GM19324 (cell line): ENCODE results near the gene DUSP1.

Experiments
- ATAC-seq: cut with Tn5 transposase; IDR thresholded peaks from one replicate; pipeline ENCODE4 v1.9.1; 2021; ENCODE audit warnings: mild to moderate bottlenecking, moderate library complexity; ENCODE audit not compliant: unreplicated experiment, low FRiP score

The DUSP1 gene

DNA sequence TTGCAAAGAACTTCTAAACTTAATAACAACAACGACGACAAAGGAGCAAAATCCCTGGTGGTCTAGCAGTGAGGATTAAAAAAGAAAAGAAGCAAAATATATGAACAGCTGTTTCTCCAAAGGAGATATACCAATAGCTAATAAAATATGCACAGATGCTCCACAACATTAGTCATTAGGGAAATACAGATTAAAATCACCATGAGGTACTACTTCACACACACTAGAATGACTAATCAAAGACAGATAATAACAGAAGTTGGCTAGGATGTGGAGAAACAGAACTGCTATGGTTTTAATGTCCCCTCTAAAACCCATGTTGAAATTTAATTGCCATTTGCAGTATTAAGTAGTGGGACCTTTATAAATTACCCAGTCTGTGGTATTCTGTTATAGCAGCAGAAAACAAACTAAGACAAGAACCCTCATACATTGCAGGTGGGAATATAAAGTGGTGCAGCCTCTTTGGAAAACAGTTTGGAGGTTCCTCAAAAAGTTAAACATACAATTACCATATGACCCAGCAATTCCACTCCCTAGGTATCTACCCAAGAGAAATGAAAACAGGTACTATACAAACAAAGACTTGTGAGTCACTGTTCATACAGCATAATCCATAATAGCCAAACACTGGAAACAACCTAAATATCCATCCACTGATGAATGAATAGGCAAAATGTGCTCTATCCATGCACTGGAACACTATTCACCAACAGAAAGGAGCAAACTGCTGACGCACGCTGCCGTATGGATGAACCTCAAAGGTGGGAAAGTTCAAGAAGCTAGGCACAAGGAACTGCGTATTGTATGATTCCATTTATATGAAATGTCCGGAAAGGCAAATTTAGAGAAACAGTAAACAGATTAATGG lies 11.4 kb upstream of the DUSP1 start:
- no peak for ATAC-seq

DNA sequence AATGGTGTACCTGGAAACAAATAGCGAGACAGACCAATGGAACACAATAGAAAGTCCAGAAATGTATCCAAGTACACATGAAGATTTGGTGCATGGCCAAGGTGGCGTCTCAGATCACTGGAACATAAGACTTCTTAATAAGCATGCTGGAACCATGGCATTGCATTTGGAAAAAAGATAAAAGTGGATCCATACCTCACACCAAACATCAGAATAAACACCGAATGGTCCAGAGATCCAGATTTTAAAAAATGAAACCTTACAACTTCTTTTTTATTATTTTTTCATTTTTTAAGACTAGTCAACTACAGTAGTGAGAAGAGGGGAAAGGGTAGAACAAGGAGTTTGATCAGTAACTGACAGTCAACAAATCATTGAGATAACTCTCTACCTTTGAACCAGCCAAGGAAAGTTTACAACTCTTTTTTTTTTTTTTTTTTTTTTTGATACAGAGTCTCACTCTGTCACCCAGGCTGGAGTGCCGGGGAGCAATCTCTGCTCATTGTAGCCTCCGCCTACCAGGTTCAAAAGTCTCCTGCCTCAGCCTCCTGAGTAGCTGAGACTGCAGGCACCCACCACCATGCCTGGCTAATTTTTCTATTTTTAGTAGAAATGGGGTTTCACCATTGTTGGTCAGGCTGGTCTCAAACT lies 8.8 kb upstream of the DUSP1 start:
- no peak for ATAC-seq

DNA sequence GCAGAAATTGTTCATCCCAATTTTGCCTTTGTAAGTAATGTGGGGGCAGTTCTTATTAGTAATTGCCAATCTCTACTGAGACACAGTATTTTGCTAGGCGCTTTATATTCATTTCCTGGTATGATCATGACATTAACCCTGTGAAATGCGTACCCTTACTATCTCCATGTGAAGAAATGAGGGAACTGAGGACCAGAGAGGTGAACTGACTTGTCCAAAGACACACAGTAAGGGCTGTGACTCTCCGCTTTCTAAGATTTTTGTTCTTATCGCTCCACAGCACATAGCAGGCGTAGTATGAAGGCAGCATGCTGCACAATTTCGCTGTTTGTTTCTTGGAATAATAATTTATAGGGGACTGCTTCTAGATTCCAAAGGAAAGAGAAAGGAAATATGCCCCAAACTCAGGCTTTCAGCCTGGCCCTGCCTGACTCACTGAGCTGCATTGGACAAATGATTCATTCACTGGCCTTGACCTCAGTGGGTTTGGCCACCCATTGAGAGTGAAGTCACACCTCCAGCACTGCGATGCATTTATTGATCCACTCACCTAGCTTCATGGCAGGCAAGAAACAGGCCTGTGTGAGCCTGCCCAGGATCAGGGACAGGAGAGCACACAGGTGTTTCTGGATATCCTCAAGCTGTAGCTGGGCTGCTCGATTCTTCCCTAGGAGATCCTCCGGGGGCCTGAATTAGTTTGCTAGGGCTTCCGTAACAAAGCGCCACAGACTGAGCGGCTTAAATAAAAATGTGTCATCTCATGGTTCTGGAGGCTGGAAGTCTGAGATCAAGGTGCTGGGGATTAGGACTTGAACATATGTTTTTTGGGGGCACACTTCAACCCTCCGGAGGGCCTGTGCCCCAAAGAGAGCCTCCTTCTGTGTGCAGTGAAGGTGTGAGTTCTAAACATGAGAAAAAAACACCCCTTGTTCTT lies 7.2 kb upstream of the DUSP1 start:
- ATAC-seq, result peak; percentile 22

DNA sequence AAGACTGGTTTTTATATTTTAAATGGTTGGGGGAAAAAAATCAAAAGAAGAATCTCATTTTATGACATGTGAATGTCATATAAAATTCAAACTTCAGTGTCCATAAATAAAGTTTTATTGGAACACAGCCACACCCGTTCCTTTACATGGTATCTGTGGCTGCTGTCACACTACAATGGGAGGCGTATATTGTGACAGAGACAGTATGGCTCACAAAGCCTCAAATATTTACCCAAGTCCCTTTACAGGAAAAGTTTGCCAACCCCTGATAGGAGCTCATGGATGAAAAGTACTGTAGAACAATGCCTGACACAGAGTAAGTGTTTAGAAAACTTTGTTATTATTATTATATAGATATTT lies 5.2 kb upstream of the DUSP1 start:
- ATAC-seq, result no peak

DNA sequence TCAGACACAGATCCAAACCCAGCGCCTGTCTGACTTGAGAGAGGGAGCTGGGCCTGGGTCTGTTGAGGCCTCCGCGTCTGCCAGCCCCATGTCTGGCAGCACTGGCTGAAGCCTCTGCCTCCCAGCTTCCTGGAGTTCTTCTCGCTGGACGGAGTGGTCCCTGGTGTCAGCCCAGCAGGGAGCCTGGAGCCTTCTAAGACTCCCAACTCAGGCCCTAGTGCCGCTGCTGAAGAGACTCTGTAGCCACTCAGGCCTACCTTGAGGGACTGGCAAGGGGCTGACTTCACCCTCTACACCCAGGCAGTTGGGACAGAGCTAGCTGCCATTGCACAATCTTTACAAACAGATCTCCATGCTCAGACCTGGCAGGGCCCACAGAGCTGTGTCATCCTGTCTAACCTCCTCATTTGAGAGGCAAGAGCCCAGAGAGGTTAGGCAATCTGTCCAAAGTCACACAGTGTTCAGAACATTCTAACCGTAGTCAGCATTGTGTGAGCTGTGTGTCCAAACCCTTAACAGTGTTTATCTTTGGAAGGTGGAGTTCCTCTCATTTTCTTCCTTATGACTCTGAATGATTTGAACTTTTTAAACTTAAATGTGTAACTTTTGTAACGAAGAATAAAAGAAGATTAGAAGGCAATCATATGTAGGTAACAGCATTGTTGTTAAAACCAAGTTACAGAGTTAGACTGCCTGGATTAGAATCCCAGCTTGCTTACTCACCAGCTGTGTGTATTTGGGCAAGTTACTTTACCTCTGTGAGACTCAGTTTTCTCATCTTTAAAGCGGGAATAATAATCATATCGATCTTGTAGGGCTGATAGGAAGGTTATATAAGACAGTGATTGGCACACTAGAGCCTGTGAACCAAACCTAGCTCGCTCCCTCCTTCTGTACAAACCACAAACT lies 4.6 kb upstream of the DUSP1 start:
- no peak for ATAC-seq

DNA sequence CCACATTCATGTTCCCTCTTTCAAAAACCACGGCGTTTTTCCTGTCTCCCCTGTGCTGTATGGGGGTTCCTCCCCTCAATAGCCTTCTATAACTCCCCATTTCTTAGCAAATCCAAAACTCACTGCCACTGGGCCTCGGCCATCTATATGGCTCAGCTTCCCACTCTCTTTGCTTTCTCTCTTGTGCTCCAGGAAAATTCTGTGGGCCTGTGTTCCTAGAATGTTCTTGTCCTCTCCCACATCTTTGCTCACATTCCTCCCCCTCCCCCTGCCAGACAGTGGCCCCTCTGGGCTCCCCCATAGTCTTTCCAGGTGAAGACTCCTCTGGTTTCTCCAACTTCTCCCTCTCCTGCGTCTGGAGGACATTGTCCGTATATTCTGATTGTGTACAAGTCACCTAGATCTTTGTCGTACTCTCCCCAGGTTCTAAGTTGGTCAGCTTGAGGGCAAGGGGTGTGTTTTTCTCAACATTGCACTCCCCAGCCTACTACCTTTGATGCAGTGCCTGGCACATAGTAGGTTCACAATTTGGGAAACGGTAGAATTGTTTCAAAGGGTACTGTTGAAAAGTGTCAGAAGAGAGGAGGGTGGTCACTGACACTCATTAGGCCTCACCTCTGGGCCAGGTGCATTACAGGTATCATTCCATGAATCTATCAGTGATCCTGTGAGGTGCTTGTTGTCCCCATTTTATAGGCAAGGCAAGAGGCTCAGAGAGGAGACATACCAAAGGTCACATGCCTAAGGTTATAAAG lies 3.7 kb upstream of the DUSP1 start:
- no peak for ATAC-seq

DNA sequence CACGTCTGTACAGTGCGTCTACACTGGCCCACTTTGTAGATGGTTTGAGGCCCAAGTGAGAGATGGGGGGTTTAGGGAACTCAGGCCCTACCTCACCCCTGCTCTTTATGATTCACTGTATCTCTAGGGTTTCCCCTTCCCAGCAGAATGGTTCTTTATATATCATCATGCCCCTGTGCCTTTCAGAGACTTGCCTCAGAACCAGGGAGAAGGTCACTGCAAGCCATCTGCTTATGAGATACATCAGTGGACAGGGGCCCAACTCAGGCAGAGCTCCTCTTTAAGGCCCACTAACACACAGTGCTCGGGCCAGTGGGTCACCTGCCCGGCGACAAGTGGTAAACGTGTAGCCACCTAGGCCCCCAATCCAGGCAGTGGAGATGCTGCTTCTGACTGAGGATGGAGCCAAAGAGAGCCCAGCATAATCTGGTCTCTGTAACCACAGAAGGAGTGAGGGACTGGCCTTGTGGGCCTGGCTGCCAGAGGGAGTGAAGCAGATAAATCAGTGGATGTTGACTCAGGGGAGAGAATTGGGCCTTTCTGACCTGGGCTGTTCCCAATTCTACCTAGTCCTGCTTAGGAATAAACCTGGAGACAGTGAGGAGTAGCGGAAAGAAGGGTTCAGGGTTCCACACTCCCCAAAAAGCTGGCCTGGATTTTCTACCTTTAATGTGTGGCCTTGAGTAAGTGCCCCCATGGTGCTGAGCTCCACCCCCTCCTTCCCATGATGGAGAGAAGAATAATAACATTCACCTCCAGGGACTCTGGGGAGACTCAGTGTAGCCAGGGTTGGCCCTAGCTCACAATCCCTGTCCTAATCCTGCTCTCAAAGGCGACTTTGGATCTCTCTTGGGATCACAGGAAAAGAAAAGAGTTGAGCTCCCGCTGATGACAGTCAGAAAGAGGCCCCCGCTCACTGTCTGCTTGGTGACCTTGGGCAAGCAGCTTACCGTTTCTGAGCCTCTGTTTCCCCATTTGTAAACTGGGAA lies 2.8 kb upstream of the DUSP1 start:
- no peak for ATAC-seq

DNA sequence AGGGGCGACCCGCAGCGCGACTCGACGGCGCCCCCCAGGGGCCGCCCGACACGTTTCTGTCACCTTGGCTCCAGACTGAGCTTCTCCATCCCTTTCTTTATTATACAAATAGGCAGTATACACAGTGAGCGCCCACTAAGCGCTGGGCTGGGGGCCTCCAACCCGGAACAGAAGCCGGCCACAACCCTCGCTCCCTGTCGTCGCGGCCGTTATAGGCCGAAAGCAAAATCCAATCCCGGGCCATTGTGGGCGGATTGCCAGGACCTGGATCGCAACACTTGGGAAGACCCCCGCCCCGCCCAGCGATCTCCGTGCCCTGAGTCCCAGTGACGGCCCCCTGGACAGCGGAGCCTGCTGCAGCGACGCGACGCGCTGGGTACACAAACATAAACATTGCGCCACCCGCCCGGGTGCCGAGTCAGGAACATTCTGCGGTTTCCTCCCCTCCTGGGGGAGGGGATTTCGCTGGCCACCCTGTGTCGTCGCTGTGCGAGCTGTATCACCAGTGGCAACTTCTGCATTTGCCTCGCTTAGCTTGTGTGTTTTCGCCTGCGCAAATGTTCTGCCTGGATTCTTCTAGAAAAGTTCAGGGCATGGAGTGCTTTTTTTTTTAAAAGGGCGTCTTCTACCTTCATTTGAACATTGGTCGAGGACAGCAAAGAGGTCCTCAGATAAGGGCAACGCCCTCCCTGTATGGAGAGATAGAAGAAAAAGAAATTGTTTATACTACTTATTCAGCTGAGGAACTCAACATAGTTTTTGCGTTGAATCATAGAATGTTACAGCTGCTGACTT lies 1.3 kb upstream of the DUSP1 start:
- peak; percentile 26 for ATAC-seq

DNA sequence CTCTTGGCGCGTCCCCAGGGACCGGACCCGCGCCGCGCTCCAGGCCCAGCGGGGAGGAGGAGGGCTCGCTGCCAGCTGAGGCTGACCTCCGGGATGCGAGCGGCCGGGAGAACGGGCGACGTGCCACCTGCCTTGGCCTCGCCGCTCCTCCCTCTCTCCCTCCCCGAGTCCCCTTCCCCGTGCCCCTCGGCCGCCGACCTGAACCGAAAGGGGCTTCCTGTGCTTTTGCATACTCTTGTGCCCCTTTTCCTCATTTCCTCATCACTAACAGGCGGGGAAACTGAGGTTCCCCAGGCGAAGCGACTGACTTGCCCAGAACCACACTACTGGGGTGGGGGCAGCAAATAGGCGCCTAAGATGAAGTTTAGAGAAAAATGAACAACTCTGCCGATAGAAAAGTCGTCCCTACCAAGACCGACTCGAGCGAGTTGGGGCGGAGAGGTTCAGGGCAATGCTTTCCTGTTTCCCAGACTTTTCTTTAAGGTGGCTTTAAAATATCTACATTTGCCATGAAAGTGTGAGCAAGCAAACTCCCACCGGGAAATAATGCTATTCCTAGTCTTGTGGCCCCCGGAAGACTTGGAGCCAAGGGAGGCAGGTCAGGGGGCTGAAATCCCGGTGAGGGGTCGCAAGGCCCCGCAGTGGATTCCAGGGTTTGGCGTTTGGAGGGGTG lies 580 bp upstream of the DUSP1 start:
- peak; percentile 2 for ATAC-seq

DNA sequence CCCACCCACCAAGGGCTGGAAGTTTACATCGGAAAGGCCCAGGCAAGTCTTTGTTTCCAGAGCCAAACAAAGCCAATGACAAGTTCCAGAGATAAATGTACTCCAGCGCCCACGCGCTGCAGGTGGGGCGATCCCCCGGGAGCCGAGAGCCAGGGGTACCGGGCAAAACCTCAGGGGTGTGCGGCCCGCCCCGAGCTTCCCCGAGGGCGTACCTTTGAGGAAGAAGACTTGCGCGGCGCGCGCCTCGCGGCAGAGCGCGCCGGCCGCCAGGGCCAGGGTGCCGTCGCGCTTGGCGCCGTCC lies 671 bp downstream of the DUSP1 start:
- ATAC-seq, result no peak

DNA sequence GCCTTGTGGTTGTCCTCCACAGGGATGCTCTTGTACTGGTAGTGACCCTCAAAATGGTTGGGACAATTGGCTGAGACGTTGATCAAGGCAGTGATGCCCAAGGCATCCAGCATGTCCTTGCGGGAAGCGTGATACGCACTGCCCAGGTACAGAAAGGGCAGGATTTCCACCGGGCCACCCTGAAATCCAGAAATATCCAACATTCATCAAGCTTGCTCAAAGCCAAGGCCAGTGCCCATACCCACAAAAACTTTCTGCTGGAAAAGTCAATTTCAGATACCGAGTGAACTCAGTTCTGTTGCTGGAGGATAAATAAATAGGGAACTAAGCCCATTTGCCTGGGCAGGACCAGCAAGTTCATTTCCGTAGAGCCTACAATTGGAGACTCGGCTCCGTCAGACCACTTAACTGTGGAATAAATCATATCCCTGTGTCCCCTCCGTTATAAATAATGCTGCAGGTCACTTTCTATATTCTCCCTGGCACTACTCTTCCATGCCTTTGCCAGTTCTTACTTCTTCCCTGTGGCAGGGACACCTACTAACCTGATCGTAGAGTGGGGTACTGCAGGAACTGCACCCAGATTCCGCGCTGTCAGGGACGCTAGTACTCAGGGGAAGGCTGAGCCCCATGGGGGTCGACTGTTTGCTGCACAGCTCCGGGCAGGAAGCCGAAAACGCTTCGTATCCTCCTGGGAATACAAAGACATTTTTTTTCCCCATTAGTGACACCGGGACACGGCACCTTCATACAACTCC lies 1.2 kb downstream of the DUSP1 start:
- no peak for ATAC-seq

DNA sequence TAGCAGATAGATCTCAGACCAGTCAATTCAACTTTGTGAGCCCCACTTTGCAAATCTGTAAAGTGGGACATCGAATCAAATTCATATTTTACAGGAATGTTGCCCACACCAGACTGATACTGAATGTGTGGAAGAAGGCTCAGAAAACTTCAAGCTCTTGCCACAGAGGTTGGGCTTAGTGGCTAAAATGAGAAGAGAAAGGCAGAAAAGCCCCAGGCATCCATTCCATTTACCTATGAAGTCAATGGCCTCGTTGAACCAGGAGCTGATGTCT lies 1.7 kb downstream of the DUSP1 start:
- ATAC-seq, result no peak

DNA sequence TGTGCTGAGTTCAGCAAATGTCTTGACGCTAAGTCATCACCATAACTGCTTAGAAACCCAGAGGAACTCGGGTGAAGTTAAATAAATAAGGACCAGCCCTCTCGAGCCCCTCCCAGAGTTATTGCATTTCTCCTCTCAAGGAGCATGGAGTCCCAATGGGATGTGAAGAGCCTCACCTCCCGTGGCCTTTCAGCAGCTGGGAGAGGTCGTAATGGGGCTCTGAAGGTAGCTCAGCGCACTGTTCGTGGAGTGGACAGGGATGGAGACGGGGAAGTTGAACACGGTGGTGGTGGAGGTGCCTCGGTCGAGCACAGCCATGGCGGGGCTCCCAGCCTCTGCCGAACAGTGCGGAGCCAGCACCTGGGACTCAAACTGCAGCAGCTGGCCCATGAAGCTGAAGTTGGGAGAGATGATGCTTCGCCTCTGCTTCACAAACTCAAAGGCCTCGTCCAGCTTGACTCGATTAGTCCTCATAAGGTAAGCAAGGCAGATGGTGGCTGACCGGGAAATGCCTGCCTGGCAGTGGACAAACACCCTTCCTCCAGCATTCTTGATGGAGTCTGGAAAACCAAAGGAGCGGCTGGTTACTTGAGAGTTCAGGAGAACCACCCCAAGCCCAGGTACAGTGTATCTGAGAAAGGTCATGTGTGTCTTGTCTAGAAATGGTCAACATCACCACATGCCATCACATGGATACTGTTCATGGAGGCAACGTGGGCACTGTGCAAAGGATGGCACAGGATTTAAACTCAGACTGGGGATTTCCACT lies 2.2 kb downstream of the DUSP1 start:
- no peak for ATAC-seq

DNA sequence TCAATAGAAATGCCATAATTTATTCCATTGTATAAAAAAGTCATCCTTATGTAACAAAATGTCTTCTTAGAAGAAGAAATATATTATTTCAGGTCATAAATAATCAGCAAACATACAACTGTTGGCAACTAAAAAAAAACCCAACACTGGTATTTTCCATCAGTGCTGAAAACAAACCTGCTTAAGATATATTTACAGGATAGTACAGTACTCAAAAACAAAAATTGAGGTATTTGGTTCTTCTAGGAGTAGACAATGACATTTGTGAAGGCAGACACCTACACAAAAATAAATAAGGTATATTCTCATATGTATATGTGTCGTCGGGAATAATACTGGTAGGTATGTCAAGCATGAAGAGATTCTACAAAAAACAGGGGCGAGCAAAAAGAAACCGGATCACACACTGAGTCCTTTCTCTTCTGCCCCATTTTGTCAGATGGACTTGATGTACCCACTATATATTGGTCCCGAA lies 2.9 kb downstream of the DUSP1 start:
- ATAC-seq, result no peak

DNA sequence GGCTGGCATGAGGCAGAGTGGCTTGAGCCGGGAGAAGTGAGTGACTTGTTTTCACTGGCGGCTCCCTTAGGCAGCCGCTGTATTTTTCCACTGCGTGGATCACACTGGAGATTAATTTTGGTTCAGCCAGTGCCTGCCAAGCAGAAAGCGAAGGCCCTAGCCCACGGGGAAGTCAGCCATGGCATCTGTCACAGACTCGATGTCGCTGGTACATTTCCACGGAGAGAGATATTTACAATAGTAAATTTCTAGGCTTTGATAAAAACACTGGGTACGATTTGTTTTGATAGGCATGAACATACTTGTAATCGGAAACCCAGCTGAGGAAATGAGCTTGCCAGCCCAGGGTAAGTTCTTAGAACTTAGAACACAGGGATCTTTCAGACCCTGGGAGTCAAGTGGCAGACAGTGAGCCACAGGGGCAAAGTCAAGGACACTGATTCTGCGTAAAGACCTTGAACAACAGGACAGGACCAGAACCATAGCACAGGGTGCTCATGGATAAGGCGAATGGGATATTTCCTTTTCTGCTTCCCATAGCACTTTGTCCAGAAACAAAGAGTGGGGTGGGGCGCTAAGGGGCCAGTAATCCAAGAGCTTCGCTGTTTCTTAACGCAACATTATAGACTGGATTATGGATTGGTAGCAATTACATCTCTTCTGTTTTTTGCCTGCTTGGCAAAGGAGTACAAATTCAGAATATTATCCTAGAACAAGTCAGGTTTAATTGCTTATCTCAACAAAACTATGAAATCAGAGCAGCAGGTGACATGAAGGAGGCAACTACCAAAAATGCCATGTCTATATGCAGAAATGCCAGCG lies 4.5 kb downstream of the DUSP1 start:
- ATAC-seq, result no peak
